RWPE1 (cell line): ENCODE results near the gene SUPT3H.

ENCODE experiments used
- CTCF ChIA-PET: fragments of 350-600 bp; sonication (Branson Sonifier 250); formaldehyde crosslinking; extraction: SDS; loops from one replicate; lab custom pipeline; 2021; lab: Yijun Ruan, JAX
- POLR2A ChIA-PET: fragments of 400-600 bp; formaldehyde crosslinking; extraction: SDS; loops from one replicate; lab custom pipeline; 2020; ENCODE audit warnings: antibody characterized with exemption; ENCODE audit not compliant: low non-redundant PET; lab: Yijun Ruan, JAX
- DNase-seq: peaks from one replicate; pipeline ENCODE4 v3.0.0; 2012; ENCODE audit warnings: low spot score
- H3K27ac ChIP-seq: fragments of 450-650 bp; 2 replicates; pipeline ENCODE4 v1.5.1; 2017
- CTCF ChIP-seq: fragments of 450-650 bp; conservative IDR thresholded peaks from 2 replicates; pipeline ENCODE4 v1.5.1; 2017; ENCODE audit warnings: low read depth, mild to moderate bottlenecking

The SUPT3H gene

GRCh38 chr6:45222380-45222779 is 155.4 kb downstream of the SUPT3H start:
- H3K27ac ChIP-seq, result no peak overlapping the region
- no peak for DNase-seq
- POLR2A ChIA-PET, result no interaction called here
- TF ChIP-seq CTCF, result no peak
- CTCF ChIA-PET, result interaction anchor here (0.7 kb wide), 1 partner anchor 97 kb away, joined by 3 read pairs; no protein-coding TSS in a partner anchor

- no peak for DNase-seq
- TF ChIP-seq CTCF, result no peak
- POLR2A ChIA-PET, result interaction anchor here (0.6 kb wide), 1 partner anchor 437 kb away, joined by 3 read pairs; no protein-coding TSS in a partner anchor
- CTCF ChIA-PET, result interaction anchor here (0.6 kb wide), 1 partner anchor 10 kb away, joined by 3 read pairs; no protein-coding TSS in a partner anchor
- no peak overlapping the region for H3K27ac ChIP-seq
Measured at GRCh38 chr6:45215759-45216158, 162.0 kb downstream of the SUPT3H start.

GRCh38 chr6:45212976-45213375 is 164.8 kb downstream of the SUPT3H start:
- no peak overlapping the region for H3K27ac ChIP-seq
- no peak for TF ChIP-seq CTCF
- POLR2A ChIA-PET, result no interaction called here
- CTCF ChIA-PET, result no interaction called here
- no peak for DNase-seq

GRCh38 chr6:45209762-45210161 is 168.0 kb downstream of the SUPT3H start:
- no peak for TF ChIP-seq CTCF
- DNase-seq, result no peak
- no peak overlapping the region for H3K27ac ChIP-seq
- ChIA-PET CTCF (no interaction called here), POLR2A (no interaction called here)

- no peak overlapping the region for H3K27ac ChIP-seq
- DNase-seq, result no peak
- TF ChIP-seq CTCF, result no peak
- POLR2A ChIA-PET, result no interaction called here
- CTCF ChIA-PET, result interaction anchor here (0.6 kb wide), 1 partner anchor 11 kb away, joined by 3 read pairs; no protein-coding TSS in a partner anchor
Measured at GRCh38 chr6:45206793-45207492, 170.8 kb downstream of the SUPT3H start.

- CTCF ChIA-PET, result no interaction called here
- POLR2A ChIA-PET, result no interaction called here
Measured at GRCh38 chr6:45201484-45201883, 176.2 kb downstream of the SUPT3H start.

More at GRCh38 chr6:45201484-45201883, 176.2 kb downstream of the SUPT3H start:
- no peak for DNase-seq
- no peak overlapping the region for H3K27ac ChIP-seq
- TF ChIP-seq CTCF, result no peak
